ENCODE data around the gene OLFML2B.

OLFML2B gene

GRCh38 chr1:161941726-161942436, 81.8 kb downstream of the OLFML2B start:
- DNase-seq, result no peak

- DNase-seq, result no peak
Observed at GRCh38 chr1:161940866-161941591, 82.6 kb downstream of the OLFML2B start.

- DNase-seq, result no peak
Observed at GRCh38 chr1:161936786-161937185, 86.9 kb downstream of the OLFML2B start.

- DNase-seq, result no peak
Observed at GRCh38 chr1:161935264-161935663, 88.4 kb downstream of the OLFML2B start.

GRCh38 chr1:161933592-161934588, 89.8 kb downstream of the OLFML2B start:
- DNase-seq, result no peak
